CD4-positive, alpha-beta T cell (primary cell): Measurements from ENCODE around the gene DHX8. TPM values are rescaled to one million over a fixed set of nuclear protein-coding genes. Genes with fewer than 3 reads are reported as not detected.

Experiments used
- ATAC-seq: fragments of 200-7000 bp; cut with Tn5 transposase; one replicate; pipeline ENCODE4 v1.10.0; 2022; ENCODE audit warnings: mild to moderate bottlenecking; ENCODE audit not compliant: poor library complexity
- CTCF ChIA-PET: fragments of 350-600 bp; sonication (Branson Sonifier 250); formaldehyde crosslinking; loops from one replicate; lab custom pipeline; 2021; ENCODE audit warnings: antibody characterized with exemption, inconsistent platforms; lab: Charles Lee
- POLR2A ChIA-PET: fragments of 350-600 bp; sonication (Branson Sonifier 250); formaldehyde crosslinking; loops from one replicate; lab custom pipeline; 2021; ENCODE audit warnings: antibody characterized with exemption, inconsistent platforms; lab: Charles Lee
- DNase-seq, 14 experiments: peaks; one replicate each; pipeline ENCODE4 v3.0.0-alpha.2; 2013 to 2020; ENCODE audit warnings: mixed read lengths in 2 of 14
- H3K27ac ChIP-seq, 2 donors: one replicate each; pipeline versions ENCODE4 v1.5.1 to v1.7.0; 2013; ENCODE audit warnings: low read length in 2 of 2, low read depth in 1 of 2, mild to moderate bottlenecking in 1 of 2
- H3K27me3 ChIP-seq, 2 experiments: 1 replicate in 1 of 2; 2 replicates in 1 of 2; pipeline versions ENCODE4 v1.6.1 to v1.7.0; 2013; ENCODE audit warnings: low read length in 2 of 2, control low read depth in 1 of 2, mild to moderate bottlenecking in 1 of 2, moderate library complexity in 1 of 2; ENCODE audit not compliant: insufficient read depth in 2 of 2, control insufficient read depth in 1 of 2
- H3K36me3 ChIP-seq: one replicate; pipeline ENCODE4 v1.6.1; 2013; ENCODE audit warnings: low read length, control low read depth; ENCODE audit not compliant: insufficient read depth
- H3K4me1 ChIP-seq: one replicate; pipeline ENCODE4 v1.6.1; 2013; ENCODE audit warnings: low read length, control low read depth; ENCODE audit not compliant: insufficient read depth
- H3K4me3 ChIP-seq: one replicate; pipeline ENCODE4 v1.5.1; 2013; ENCODE audit warnings: mild to moderate bottlenecking, low read length, moderate library complexity
- H3K9me3 ChIP-seq, 2 experiments: 1 replicate in 1 of 2; 2 replicates in 1 of 2; pipeline versions ENCODE4 v1.6.1 to v1.7.0; 2013; ENCODE audit warnings: low read length in 2 of 2, mild to moderate bottlenecking in 2 of 2, control low read depth in 1 of 2, moderate library complexity in 1 of 2; ENCODE audit not compliant: control insufficient read depth in 1 of 2, insufficient read depth in 1 of 2
- H3K27ac Mint-ChIP-seq: one replicate; pipeline ENCODE4 v1.8.0; 2020; ENCODE audit warnings: mixed read lengths
- H3K27me3 Mint-ChIP-seq: one replicate; pipeline ENCODE4 v1.8.0; 2021; ENCODE audit warnings: mixed read lengths
- H3K36me3 Mint-ChIP-seq: one replicate; pipeline ENCODE4 v1.8.0; 2021; ENCODE audit warnings: low read depth, mixed read lengths
- H3K4me1 Mint-ChIP-seq: one replicate; pipeline ENCODE4 v1.8.0; 2021; ENCODE audit warnings: low read depth, mixed read lengths
- H3K4me3 Mint-ChIP-seq: one replicate; pipeline ENCODE4 v1.8.0; 2020; ENCODE audit warnings: mild to moderate bottlenecking, mixed read lengths
- H3K9me3 Mint-ChIP-seq: one replicate; pipeline ENCODE4 v1.8.0; 2020; ENCODE audit warnings: mixed read lengths
- intact Hi-C, 2 experiments: fragments of 100-400 bp; cut with DNase I in 1 of 2; cut with micrococcal nuclease in 1 of 2; formaldehyde crosslinking; loops; one replicate each; pipeline versions ENCODE4 v1.15.1 to v1.9.0; 2023 to 2025; cut with DNase I, micrococcal nuclease
- total RNA-seq, 174 experiments: library from RNA in 2 of 174; stranded (reverse) in 2 of 174; gene quantifications; one replicate each; pipeline ENCODE4 v1.2.3 and lab custom pipeline; 2021 to 2026
- TF ChIP-seq, protein P1 (sequence below): fragments of 200-600 bp; IDR thresholded peaks from one replicate; pipeline ENCODE4 v1.8.0; 2022; ENCODE audit warnings: antibody characterized with exemption, mild to moderate bottlenecking

DHX8 gene
- total RNA-seq, 2 experiments from 2014 or later = 88.8 to 106 TPM

DNA sequence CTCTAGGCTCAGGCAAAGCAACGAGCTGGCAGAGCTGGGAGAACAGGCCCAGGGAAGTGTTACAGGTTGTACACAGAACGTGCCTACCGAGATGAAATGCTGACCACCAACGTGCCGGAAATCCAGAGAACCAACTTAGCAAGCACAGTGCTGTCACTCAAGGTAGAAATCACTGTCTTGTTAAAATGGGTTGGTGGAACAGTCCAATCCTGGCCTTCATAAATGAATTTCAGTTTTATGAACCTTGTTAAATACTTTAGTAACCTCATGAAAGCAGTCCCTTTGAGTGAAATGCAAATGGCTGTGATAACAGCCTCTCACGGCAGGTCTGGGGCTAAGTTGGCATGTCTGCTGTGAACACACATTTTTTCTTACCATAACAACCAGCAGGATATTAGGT lies 33.4 kb downstream of the DHX8 start:
- no peak overlapping the region for H3K27ac Mint-ChIP-seq
- no peak for ATAC-seq
- Histone ChIP-seq H3K9me3 (no peaks in the 10 kb centered on the region), H3K4me1 (no peaks in the 10 kb centered on the region), H3K27me3 (no peaks in the 10 kb centered on the region), H3K27ac (no peak overlapping the region), H3K36me3 (peaks cover 93% of the 10 kb centered on the region), H3K4me3 (no peak overlapping the region)
- intact Hi-C loops = no loop called here
- H3K27me3 Mint-ChIP-seq = no peaks in the 10 kb centered on the region
- peaks cover 93% of the 10 kb centered on the region for H3K36me3 Mint-ChIP-seq
- H3K4me1 Mint-ChIP-seq = no peaks in the 10 kb centered on the region
- TF ChIP-seq, protein P1, sequence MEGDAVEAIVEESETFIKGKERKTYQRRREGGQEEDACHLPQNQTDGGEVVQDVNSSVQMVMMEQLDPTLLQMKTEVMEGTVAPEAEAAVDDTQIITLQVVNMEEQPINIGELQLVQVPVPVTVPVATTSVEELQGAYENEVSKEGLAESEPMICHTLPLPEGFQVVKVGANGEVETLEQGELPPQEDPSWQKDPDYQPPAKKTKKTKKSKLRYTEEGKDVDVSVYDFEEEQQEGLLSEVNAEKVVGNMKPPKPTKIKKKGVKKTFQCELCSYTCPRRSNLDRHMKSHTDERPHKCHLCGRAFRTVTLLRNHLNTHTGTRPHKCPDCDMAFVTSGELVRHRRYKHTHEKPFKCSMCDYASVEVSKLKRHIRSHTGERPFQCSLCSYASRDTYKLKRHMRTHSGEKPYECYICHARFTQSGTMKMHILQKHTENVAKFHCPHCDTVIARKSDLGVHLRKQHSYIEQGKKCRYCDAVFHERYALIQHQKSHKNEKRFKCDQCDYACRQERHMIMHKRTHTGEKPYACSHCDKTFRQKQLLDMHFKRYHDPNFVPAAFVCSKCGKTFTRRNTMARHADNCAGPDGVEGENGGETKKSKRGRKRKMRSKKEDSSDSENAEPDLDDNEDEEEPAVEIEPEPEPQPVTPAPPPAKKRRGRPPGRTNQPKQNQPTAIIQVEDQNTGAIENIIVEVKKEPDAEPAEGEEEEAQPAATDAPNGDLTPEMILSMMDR = no peak
- H3K4me3 Mint-ChIP-seq = no peak overlapping the region
- CTCF ChIA-PET = no interaction called here
- H3K9me3 Mint-ChIP-seq = no peaks in the 10 kb centered on the region
- POLR2A ChIA-PET = no interaction called here
- no peak for DNase-seq

DNA sequence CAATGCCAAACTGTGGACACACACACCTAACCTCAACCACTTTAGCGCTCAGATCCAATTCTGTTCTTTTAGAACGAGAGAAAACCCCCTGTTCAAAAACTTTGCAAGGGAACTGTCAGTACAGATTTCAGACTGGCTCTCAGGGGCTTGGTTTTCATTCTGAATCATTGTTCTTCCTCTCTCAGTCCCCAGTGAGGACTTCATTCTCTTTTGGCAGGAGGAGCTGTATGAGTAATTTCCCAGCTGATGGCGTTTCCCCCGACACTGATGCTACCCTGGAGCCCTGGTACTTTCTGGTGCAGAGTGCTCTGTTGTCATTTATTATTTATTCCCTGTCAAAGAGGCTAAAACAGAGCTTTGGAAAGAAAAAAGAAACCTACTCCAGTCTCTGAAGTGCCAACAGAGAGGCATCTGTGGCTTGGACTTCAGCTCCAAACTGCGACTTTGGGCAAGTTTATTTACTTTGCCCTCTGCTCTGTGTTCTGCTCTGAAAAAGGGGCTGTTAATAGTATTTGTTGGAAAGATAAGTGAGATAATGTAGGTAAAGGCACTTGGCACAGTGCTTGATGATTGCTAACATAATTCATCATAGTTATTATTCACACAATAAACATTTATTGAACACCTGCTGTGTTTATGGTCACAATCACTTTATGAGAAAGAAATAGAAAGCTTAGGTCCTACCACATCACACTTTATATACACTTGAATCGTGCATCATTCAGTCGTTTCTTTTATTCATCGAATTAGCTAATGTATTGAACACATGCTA lies 34.0 kb downstream of the DHX8 start:
- TF ChIP-seq, protein P1 = no peak
- ChIA-PET POLR2A (no interaction called here), CTCF (no interaction called here)
- Mint-ChIP-seq H3K27ac (no peak overlapping the region), H3K9me3 (no peaks in the 10 kb centered on the region), H3K4me3 (no peak overlapping the region), H3K36me3 (peaks cover 91% of the 10 kb centered on the region), H3K27me3 (no peaks in the 10 kb centered on the region), H3K4me1 (no peaks in the 10 kb centered on the region)
- H3K27me3 ChIP-seq = no peaks in the 10 kb centered on the region
- H3K27ac ChIP-seq = no peak overlapping the region
- ATAC-seq (no peak), DNase-seq (no peak)
- H3K4me1 ChIP-seq = no peaks in the 10 kb centered on the region
- no peak overlapping the region for H3K4me3 ChIP-seq
- intact Hi-C loops = no loop called here
- no peaks in the 10 kb centered on the region for H3K9me3 ChIP-seq
- H3K36me3 ChIP-seq = peaks cover 89% of the 10 kb centered on the region

DNA sequence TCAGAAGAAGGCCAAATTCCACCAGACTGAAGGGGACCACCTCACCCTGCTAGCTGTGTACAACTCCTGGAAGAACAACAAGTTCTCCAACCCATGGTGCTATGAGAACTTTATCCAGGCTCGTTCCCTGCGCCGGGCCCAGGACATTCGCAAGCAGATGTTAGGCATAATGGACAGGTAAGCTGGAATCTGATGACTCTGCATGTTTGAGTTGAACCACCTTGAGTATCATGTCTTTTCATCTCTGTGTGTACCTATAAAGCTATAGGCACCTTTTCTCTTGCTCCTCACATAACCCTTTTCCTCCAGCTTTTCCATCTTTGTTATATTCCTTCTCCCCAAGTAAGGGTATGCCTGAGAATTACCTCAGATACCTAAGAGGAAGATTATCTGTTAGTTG lies 37.6 kb downstream of the DHX8 start:
- H3K9me3 Mint-ChIP-seq = no peaks in the 10 kb centered on the region
- ChIA-PET POLR2A (no interaction called here), CTCF (no interaction called here)
- no peak overlapping the region for H3K27ac Mint-ChIP-seq
- ATAC-seq (no peak), DNase-seq (no peak)
- H3K9me3 ChIP-seq = no peaks in the 10 kb centered on the region
- peaks cover 94% of the 10 kb centered on the region for H3K36me3 ChIP-seq
- intact Hi-C loops = no loop called here
- H3K27ac ChIP-seq = no peak overlapping the region
- no peaks in the 10 kb centered on the region for H3K27me3 Mint-ChIP-seq
- peaks cover 98% of the 10 kb centered on the region for H3K36me3 Mint-ChIP-seq
- H3K4me3 ChIP-seq = no peak overlapping the region
- H3K4me1 ChIP-seq = no peaks in the 10 kb centered on the region
- no peaks in the 10 kb centered on the region for H3K4me1 Mint-ChIP-seq
- H3K27me3 ChIP-seq = no peaks in the 10 kb centered on the region
- TF ChIP-seq, protein P1 = no peak
- no peak overlapping the region for H3K4me3 Mint-ChIP-seq
